GM19239 (cell line): ENCODE measurements around the gene SLC8A1.

ENCODE experiments used
- DNase-seq: peaks from one replicate; pipeline ENCODE4 v3.0.0; 2011; ENCODE audit warnings: low spot score; ENCODE audit not compliant: insufficient read length
- FAIRE-seq: peaks from 2 replicates; lab custom pipeline; 2011; peaks lifted over from hg19 to GRCh38; lab: Jason Lieb, UNC

SLC8A1 gene

DNA sequence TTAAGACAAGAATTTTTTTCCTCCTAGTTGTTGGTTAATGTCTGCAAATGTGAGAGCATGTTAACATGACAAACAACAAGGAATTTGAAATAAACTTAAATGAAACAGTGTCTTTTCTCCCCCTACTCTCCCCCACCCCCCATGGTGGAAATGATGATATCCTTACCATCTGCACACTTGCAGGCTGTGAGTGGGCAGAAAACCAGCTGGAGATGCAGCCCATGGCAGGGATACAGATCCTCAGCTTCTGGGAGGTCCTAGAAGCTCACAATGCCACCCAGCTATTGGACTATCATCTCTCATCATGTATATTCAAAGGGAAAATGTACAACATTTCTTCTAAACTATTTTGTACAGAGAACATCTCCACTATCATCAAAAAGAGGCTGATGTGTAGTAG, 196.8 kb downstream of the SLC8A1 start:
- FAIRE-seq (no peak), DNase-seq (no peak)

GRCh38 chr2:40254611-40255010, 197.3 kb downstream of the SLC8A1 start:
- FAIRE-seq (no peak), DNase-seq (no peak)

GRCh38 chr2:40251137-40251536, 200.8 kb downstream of the SLC8A1 start:
- DNase-seq = no peak
- no peak for FAIRE-seq

DNA sequence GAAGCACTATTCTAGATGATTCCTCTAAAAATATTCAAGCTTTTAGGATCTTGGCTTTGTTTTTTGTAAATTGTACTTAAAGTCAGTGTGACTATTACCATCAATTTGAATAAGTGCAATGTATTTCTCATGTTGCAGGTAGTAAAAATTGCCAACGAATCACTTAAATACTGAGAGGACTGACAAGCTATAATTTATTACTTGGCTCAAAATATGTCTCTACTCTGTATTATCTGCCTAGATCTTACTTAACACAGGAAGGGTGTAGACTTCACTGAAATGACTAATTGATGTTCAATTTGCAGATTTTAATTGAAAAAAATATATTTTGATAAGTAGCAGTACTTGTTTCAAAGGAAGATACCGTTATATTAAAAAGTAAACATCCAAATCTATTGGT, 202.3 kb downstream of the SLC8A1 start:
- FAIRE-seq (no peak), DNase-seq (no peak)

GRCh38 chr2:40248294-40248693, 203.6 kb downstream of the SLC8A1 start:
- FAIRE-seq (no peak), DNase-seq (no peak)

GRCh38 chr2:40244675-40245074, 207.2 kb downstream of the SLC8A1 start:
- DNase-seq (peak; percentile 14), FAIRE-seq (peak; percentile 80)

GRCh38 chr2:40244251-40244650, 207.6 kb downstream of the SLC8A1 start:
- DNase-seq (no peak), FAIRE-seq (no peak)

DNA sequence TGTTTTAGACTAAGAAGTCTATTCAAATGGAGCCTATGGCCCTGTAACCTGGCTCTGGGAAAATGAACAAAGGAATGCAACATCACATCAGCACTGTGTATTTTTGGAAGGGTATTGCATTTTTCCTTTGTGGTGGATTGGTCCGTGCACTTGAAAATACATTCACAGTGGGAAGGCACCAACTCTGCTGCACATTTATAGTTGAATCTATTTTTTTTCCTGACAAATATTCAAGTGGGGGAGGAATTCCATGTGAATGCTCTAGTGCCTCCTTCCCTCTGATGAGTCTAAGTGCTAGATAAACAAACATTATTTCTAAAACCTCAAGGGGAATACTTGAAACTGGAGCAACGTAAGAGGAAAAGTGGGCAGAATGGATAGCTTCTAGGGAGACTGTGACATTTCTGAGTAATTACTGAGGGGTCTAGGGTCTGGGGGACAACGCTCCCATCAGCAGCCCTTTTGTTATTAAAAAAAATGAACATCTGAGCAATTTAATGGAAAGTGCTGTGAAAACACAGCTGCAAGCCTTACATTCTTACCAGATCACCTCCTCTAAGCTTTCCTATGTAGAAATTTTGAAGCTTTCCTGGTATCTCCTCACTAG, 208.2 kb downstream of the SLC8A1 start:
- FAIRE-seq (no peak), DNase-seq (no peak)

- FAIRE-seq (no peak), DNase-seq (no peak)
These were observed 209.6 kb downstream of the SLC8A1 start for GRCh38 chr2:40242315-40242714.

- no peak for FAIRE-seq
- no peak for DNase-seq
These were observed 211.8 kb downstream of the SLC8A1 start for GRCh38 chr2:40240070-40240469.

DNA sequence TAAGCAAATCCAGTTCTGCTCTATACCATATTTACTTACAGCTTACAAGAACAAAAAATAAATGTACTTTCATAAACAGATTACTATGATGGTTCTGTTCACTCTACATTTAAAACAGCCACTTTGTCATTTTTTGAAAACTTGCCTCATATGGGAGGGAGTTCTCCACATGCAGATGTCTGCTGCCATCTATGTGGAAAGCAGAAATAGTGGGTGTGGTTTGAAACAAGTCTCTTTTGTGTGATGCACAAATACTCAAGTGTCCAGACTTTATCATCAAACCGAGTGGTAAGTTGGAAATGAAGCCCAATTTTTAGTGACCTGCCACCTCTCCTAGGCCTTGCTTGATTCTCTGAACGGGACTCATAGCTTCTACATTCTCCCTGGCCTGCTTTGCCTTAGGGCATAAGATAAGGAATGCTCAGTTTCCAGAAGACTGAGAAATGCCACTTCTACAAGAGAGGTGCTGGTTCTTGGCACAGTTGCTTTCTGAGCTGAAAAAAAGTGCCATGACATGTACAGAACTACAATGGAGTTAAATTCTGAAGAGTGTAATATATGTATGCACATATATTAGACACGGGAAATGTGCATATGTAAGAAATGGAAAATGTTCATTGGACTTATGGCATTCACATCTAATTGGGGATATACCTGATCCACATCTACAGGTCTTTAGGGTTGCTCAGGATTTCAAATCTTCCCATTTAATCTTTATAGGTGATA, 221.0 kb downstream of the SLC8A1 start:
- FAIRE-seq (no peak), DNase-seq (no peak)

GRCh38 chr2:40230186-40230585, 221.7 kb downstream of the SLC8A1 start:
- DNase-seq (no peak), FAIRE-seq (no peak)

DNA sequence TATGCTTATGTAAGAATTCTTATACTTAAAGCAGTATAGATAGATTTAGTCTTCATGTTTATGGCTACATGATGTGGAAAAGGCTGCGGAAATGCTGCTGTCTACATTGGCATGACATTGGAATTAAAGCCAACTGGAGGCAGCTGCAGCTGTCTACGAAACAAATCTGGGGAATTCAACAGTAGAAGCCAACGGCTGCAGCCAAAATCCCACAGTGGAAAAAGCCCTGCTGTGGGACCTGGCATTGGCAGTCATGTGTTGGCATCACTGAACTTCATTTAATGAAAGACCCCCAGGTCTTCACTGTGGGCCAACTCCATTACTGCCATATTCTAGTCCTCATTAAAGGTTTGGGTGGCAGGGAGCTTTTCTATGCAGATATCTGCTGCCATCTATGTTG, 223.6 kb downstream of the SLC8A1 start:
- FAIRE-seq = no peak

GRCh38 chr2:40227210-40227609, 224.7 kb downstream of the SLC8A1 start:
- FAIRE-seq (no peak), DNase-seq (no peak)

More for the DNA sequence above, 223.6 kb downstream of the SLC8A1 start:
- DNase-seq = no peak

DNA sequence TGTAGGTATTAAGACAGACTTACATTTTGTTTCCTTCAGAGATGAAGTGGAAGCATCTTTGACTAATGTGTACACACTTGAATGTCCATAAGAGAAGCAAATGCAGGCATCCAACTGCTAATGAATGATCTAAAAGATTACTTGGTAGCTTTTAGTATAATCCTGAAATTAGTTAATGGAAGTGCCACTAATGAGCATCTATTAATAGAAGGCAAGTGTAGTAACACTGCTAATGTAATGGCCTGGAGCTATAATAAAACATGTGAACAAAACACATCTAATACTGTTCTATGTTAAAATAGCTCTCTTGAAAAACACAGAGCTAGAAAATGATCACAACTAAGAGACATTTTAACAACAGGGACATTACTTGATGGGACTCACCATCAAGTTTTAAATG, 225.3 kb downstream of the SLC8A1 start:
- DNase-seq = no peak
- no peak for FAIRE-seq

- FAIRE-seq (no peak), DNase-seq (no peak)
These were observed 226.2 kb downstream of the SLC8A1 start for GRCh38 chr2:40225670-40226210.

DNA sequence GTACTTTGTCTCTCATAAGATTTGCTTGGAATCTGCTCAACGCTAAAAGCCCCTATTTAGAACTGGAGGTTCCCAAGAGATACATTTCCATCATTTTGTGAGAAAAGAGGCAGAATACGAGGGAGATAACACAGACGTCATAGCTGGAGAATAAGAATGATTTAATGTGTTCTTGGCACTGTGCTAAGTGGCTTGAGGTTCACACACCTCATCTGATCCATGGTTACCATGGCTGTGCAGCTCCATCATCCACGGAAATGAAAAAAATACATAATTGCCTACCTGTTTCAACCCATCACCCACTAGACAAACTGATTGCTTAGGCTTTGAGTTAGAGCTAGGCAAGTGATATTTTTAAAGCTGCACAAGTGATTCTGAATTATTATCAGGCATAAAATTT, 227.6 kb downstream of the SLC8A1 start:
- DNase-seq (no peak), FAIRE-seq (no peak)

DNA sequence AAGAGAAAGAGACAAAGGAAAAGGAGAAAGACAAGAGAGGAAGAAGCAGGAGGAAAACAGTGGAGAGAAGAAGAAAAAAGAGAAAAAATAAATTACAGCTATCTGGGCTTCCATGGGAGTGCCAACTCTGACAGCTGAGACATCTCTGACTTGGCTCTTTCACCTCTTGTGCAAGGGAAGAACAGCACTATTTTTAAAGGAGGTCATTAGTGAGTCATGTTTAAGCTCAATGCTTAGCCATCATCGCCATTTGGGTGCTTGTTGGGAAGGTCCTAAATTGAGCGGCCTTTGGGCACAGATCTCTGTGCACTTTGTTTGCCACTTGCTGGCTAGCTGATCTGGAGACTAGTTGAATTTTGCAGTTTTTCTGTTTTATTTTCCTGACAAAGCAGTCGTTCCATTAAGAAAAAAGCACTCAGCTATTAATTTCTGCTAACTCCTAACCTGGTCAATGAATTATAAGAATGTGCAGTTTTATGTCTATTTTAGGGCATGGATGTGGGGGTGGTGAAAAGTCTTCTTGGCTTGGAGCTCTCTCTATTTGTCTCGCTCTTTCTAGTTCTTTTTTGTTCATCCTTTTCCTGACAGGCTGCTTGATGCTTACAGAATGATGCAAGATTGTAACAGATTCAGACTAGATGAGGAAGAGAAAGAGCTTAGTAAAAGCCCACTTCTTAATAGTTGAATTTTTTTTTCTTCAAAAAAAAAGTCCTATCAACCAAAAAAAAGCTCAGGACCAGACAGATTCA, 231.5 kb downstream of the SLC8A1 start:
- DNase-seq = no peak
- no peak for FAIRE-seq

DNA sequence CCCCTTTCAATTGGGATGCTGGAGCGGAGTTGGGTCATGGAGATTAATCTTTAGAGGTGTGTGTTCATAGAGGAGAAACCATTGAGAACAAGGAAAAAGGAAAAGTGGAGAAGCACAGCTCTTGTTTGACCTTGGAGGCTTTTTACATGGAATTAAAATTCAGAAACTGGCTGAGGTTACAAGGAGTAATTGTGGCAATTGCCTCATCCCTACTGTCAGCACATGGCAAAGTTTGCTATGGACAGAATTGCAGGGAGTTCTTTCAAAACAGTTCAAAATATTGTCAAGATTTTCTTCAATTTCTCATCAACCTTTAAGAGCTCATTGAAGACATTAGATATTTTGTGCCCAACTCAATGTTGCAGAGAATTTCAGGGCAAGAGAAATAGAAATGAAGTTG, 232.7 kb downstream of the SLC8A1 start:
- DNase-seq (no peak), FAIRE-seq (no peak)

DNA sequence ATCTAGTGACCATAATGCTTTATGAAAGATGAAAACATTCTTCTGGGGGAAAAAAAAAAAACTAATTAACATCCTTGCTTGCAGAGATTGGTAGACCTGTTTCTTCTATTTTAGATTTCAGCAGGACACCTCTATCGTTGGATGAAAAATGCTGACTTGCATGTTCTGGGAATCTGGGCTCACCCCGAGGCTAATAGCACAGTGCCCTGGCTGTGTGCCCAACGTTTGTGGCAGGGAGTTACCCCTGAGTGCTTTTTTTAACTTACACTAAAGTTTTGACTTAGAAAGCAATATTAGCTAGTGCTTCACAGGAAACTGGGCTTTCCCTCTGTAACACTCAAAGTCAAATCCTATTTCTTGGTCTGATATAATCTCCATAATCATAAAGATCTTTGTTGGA, 233.2 kb downstream of the SLC8A1 start:
- FAIRE-seq = no peak
- no peak for DNase-seq

DNA sequence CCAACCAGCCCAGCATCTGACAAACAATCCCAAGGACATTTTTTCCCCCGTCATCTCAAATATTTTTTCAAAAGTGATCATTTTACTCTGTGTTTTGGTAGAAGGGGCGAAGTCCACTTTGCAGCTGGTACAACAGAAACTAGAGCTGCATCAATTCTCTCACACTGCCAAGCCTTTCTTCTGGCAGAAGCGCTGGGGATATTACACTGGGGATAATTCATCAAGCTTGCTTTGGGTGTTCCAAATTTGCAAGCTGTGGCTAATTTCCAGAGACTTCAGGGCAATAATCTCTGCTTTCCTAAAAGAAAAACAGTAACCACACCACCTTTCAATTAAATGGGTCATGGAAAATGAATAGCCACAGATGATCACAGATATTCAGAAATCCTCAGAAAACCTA, 238.3 kb downstream of the SLC8A1 start:
- FAIRE-seq (no peak), DNase-seq (no peak)
